D721Med (cell line): ENCODE results near the gene DUOXA2.

ENCODE experiments used
- DNase-seq: peaks from one replicate; pipeline ENCODE4 v3.0.0; 2011; ENCODE audit warnings: low spot score; ENCODE audit not compliant: insufficient read length
- FAIRE-seq: peaks from 2 replicates; lab custom pipeline; 2011; peaks lifted over from hg19 to GRCh38; lab: Jason Lieb, UNC
- TF ChIP-seq, protein P1 (sequence below): IDR thresholded peaks from 2 replicates; pipeline ENCODE4 v1.5.1; 2012; ENCODE audit warnings: mild to moderate bottlenecking, control low read depth; ENCODE audit not compliant: insufficient read depth; ENCODE audit errors: missing control alignments

The DUOXA2 gene

DNA sequence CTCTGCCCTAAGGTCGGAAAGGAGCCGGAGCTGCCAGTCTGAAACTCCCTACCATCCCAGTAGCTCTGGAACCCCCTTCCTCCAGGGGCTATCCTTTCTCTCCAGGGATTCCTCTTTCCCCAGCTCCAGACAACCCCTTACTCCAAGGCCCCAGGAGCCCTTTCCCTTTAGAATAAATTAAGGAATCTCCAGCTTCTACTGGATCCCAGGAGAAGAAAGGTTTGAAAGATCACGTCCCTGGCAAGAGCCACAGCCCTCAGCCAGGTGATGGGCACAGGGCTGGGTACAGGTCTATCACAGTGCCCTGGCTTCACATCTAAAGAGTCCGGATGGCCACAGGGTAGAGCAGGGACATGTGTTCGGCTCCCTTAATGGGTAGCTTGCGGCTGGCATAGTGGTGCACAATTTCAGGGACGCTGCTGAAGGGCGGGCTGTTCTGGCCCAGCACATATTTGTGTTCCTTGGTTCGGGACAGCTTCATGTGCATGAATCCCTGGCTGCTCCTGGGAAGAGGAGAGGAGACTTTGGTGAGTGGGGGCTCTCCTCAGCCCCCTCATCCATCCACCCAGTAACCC, 53.6 kb downstream of the DUOXA2 start:
- DNase-seq (no peak), FAIRE-seq (no peak)
- TF ChIP-seq, protein P1, sequence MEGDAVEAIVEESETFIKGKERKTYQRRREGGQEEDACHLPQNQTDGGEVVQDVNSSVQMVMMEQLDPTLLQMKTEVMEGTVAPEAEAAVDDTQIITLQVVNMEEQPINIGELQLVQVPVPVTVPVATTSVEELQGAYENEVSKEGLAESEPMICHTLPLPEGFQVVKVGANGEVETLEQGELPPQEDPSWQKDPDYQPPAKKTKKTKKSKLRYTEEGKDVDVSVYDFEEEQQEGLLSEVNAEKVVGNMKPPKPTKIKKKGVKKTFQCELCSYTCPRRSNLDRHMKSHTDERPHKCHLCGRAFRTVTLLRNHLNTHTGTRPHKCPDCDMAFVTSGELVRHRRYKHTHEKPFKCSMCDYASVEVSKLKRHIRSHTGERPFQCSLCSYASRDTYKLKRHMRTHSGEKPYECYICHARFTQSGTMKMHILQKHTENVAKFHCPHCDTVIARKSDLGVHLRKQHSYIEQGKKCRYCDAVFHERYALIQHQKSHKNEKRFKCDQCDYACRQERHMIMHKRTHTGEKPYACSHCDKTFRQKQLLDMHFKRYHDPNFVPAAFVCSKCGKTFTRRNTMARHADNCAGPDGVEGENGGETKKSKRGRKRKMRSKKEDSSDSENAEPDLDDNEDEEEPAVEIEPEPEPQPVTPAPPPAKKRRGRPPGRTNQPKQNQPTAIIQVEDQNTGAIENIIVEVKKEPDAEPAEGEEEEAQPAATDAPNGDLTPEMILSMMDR: no peak
